GM23338 (cell line): ENCODE results near the gene TLE2.

Experiments used
- EZH2 ChIP-seq: fragments of 200-600 bp; sonication (generic); IDR thresholded peaks from one replicate; pipeline ENCODE4 v1.8.0; 2017; ENCODE audit warnings: antibody characterized with exemption, mild to moderate bottlenecking, low read depth; ENCODE audit not compliant: unreplicated experiment
- EZH2phosphoT487 ChIP-seq: fragments of 200-600 bp; sonication (generic); IDR thresholded peaks from one replicate; pipeline ENCODE4 v1.8.1; 2018; ENCODE audit warnings: antibody characterized with exemption; ENCODE audit not compliant: unreplicated experiment
- POLR2AphosphoS5 ChIP-seq: IDR thresholded peaks from 2 replicates; pipeline ENCODE4 v1.6.1; 2016; ENCODE audit warnings: antibody characterized with exemption, low read depth
- STAT1 ChIP-seq: IDR thresholded peaks from one replicate; pipeline ENCODE4 v1.6.1; 2016; ENCODE audit warnings: antibody characterized with exemption; ENCODE audit not compliant: unreplicated experiment
- TF ChIP-seq, protein P1 (sequence below), 2 experiments: fragments of 200-600 bp in 1 of 2; sonication (generic) in 1 of 2; conservative IDR thresholded peaks; 2 replicates each; pipeline versions ENCODE4 v1.5.1 to v1.6.1; 2016 to 2017; ENCODE audit warnings: antibody characterized with exemption in 2 of 2, low read depth in 2 of 2, mild to moderate bottlenecking in 2 of 2, moderate library complexity in 1 of 2
- TF ChIP-seq, protein P2 (sequence below): IDR thresholded peaks from one replicate; pipeline ENCODE4 v1.6.1; 2018; ENCODE audit warnings: antibody characterized with exemption; ENCODE audit not compliant: unreplicated experiment
- TF ChIP-seq, protein P3 (sequence below): IDR thresholded peaks from 2 replicates; pipeline ENCODE4 v1.6.1; 2016; ENCODE audit warnings: antibody characterized with exemption

DNA sequence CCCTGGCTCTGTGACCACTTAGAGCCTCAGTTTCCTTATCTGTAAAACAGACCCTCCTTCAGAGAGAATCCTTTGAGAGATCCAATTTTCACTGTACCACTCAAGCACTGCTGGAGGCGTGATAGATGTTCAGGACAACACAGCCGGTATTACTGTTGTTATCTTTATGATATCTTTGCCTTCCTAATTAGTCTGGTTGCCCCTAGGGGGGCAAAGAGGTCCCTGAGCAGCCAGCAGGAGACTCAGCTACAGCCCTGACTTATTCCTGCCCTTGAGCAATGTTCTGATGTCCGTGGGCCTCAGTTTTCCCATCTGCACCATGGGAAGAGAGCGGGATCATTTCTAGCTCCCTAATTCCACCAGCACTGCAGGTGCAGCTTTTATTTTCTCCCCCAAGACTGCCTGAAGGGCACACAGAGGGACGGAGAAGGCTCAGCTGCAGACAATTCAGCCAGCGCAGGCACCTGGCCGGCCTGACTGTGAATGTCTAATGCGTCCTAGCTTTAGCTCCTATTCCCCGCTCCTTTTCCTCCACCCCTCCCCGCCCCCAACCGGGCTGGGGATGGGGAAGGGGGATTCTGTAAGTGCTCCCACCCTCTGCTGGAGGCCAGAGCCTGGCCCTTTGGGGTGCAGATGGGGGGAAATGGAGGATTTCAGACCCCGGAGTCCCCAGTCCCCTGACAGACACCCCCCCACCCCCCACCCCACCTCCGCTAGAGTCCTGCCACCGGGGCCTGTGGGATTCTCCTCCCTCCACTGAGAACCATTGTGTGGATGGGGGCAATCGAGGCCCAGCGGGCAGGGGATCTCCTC is 17.0 kb upstream of the TLE2 start:
- TF ChIP-seq, protein P1, sequence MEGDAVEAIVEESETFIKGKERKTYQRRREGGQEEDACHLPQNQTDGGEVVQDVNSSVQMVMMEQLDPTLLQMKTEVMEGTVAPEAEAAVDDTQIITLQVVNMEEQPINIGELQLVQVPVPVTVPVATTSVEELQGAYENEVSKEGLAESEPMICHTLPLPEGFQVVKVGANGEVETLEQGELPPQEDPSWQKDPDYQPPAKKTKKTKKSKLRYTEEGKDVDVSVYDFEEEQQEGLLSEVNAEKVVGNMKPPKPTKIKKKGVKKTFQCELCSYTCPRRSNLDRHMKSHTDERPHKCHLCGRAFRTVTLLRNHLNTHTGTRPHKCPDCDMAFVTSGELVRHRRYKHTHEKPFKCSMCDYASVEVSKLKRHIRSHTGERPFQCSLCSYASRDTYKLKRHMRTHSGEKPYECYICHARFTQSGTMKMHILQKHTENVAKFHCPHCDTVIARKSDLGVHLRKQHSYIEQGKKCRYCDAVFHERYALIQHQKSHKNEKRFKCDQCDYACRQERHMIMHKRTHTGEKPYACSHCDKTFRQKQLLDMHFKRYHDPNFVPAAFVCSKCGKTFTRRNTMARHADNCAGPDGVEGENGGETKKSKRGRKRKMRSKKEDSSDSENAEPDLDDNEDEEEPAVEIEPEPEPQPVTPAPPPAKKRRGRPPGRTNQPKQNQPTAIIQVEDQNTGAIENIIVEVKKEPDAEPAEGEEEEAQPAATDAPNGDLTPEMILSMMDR (conservative IDR thresholded peaks at IDR 0.05; ENCODE audit: low read depth in 2 of 2), result no peak
- TF ChIP-seq, protein P2, sequence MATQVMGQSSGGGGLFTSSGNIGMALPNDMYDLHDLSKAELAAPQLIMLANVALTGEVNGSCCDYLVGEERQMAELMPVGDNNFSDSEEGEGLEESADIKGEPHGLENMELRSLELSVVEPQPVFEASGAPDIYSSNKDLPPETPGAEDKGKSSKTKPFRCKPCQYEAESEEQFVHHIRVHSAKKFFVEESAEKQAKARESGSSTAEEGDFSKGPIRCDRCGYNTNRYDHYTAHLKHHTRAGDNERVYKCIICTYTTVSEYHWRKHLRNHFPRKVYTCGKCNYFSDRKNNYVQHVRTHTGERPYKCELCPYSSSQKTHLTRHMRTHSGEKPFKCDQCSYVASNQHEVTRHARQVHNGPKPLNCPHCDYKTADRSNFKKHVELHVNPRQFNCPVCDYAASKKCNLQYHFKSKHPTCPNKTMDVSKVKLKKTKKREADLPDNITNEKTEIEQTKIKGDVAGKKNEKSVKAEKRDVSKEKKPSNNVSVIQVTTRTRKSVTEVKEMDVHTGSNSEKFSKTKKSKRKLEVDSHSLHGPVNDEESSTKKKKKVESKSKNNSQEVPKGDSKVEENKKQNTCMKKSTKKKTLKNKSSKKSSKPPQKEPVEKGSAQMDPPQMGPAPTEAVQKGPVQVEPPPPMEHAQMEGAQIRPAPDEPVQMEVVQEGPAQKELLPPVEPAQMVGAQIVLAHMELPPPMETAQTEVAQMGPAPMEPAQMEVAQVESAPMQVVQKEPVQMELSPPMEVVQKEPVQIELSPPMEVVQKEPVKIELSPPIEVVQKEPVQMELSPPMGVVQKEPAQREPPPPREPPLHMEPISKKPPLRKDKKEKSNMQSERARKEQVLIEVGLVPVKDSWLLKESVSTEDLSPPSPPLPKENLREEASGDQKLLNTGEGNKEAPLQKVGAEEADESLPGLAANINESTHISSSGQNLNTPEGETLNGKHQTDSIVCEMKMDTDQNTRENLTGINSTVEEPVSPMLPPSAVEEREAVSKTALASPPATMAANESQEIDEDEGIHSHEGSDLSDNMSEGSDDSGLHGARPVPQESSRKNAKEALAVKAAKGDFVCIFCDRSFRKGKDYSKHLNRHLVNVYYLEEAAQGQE, result no peak
- no peak for TF ChIP-seq STAT1
- TF ChIP-seq POLR2AphosphoS5, result no peak
- no peak for TF ChIP-seq EZH2phosphoT487
- TF ChIP-seq, protein P3, sequence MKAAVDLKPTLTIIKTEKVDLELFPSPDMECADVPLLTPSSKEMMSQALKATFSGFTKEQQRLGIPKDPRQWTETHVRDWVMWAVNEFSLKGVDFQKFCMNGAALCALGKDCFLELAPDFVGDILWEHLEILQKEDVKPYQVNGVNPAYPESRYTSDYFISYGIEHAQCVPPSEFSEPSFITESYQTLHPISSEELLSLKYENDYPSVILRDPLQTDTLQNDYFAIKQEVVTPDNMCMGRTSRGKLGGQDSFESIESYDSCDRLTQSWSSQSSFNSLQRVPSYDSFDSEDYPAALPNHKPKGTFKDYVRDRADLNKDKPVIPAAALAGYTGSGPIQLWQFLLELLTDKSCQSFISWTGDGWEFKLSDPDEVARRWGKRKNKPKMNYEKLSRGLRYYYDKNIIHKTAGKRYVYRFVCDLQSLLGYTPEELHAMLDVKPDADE, result no peak
- no peak for TF ChIP-seq EZH2
